ENCODE results near the gene CPEB4. TPM values are rescaled to one million over a fixed set of nuclear protein-coding genes. Genes with fewer than 3 reads are reported as not detected.

Gene CPEB4
- total RNA-seq, 1 experiment from 2014 or later: 11.1 TPM

DNA sequence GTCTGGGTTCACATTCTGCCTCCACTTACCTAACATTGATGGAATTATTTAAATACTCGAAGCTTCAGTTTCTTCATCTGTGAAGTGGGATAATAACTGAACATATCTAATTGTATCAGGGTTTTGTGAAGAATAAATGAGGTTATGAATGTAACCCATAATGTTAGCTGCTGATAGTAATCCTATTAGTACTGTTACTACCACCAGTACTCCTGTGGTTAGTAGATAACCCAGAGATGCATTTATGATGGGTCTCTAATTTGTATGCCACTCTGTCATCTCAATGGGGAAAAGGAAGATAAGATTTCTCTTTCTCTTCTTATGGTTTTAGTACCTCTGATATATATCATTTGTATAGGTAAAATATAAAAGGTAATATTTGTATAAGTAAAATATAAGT, 16.0 kb downstream of the CPEB4 start:
- ChIA-PET POLR2A (interaction anchor here (0.9 kb wide), 1 partner anchor 11 kb away, joined by 3 read pairs; no protein-coding TSS in a partner anchor), CTCF (no interaction called here), RAD21 (ENCODE audit: low non-redundant PET in 1 of 2, low total read pairs in 2 of 2, uncharacterized antibody in 2 of 2, unreplicated experiment in 2 of 2) (no interaction called here)
- DNase-seq (ENCODE audit: low read depth, low spot score) (no peak), ATAC-seq (no peak)
- Histone ChIP-seq H3K79me2 (ENCODE audit: insufficient read depth, low read length) (no peaks in the 10 kb centered on the region), H4K20me1 (ENCODE audit: insufficient read depth) (no peaks in the 10 kb centered on the region), H3K4me3 (replicated peaks in 1 of 2; ENCODE audit: low read depth in 1 of 2, low read length in 2 of 2) (no peak overlapping the region), H2AFZ (ENCODE audit: low read depth, low read length, poor library complexity, severe bottlenecking) (no peak overlapping the region), H3K9me2 (ENCODE audit: insufficient read depth) (no peaks in the 10 kb centered on the region), H3K4me1 (ENCODE audit: control insufficient read depth in 1 of 2, insufficient read depth in 2 of 2, low read length in 2 of 2) (no peaks in the 10 kb centered on the region), H3K27ac (ENCODE audit: low read depth, low read length) (no peak overlapping the region), H3K4me2 (ENCODE audit: low read length) (no peak overlapping the region), H3K9ac (ENCODE audit: low read length) (no peak overlapping the region), H3K9me3 (ENCODE audit: control insufficient read depth in 1 of 2, insufficient read depth in 1 of 2, low read depth in 1 of 2, low read length in 2 of 2) (no peaks in the 10 kb centered on the region), H3K36me3 (ENCODE audit: control insufficient read depth in 1 of 2, insufficient read depth in 2 of 2, low read length in 2 of 2) (no peaks in the 10 kb centered on the region), H3K27me3 (ENCODE audit: insufficient read depth, low read length) (no peaks in the 10 kb centered on the region)
- no peak for TF ChIP-seq ZNF274 (IDR thresholded peaks at IDR 0.05; ENCODE audit: low read depth, low read length)
- TF ChIP-seq YY1 (IDR thresholded peaks at IDR 0.05; ENCODE audit: extremely low read depth, insufficient replicate concordance, low read depth, low read length): no peak
- TF ChIP-seq POLR2A (IDR thresholded peaks at IDR 0.05; ENCODE audit: borderline replicate concordance, extremely low read depth, insufficient read depth, insufficient read length): no peak
- no peak for TF ChIP-seq TCF7L2 (IDR thresholded peaks at IDR 0.05; ENCODE audit: borderline replicate concordance, extremely low read depth, insufficient read depth, insufficient read length)
- no peak for TF ChIP-seq EZH2phosphoT487 (IDR thresholded peaks at IDR 0.05; ENCODE audit: borderline replicate concordance)
- TF ChIP-seq, protein P1, sequence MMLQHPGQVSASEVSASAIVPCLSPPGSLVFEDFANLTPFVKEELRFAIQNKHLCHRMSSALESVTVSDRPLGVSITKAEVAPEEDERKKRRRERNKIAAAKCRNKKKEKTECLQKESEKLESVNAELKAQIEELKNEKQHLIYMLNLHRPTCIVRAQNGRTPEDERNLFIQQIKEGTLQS (IDR thresholded peaks at IDR 0.05): no peak
- TF ChIP-seq, protein P2, sequence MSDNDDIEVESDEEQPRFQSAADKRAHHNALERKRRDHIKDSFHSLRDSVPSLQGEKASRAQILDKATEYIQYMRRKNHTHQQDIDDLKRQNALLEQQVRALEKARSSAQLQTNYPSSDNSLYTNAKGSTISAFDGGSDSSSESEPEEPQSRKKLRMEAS (IDR thresholded peaks at IDR 0.05): no peak
- TF ChIP-seq, protein P3, sequence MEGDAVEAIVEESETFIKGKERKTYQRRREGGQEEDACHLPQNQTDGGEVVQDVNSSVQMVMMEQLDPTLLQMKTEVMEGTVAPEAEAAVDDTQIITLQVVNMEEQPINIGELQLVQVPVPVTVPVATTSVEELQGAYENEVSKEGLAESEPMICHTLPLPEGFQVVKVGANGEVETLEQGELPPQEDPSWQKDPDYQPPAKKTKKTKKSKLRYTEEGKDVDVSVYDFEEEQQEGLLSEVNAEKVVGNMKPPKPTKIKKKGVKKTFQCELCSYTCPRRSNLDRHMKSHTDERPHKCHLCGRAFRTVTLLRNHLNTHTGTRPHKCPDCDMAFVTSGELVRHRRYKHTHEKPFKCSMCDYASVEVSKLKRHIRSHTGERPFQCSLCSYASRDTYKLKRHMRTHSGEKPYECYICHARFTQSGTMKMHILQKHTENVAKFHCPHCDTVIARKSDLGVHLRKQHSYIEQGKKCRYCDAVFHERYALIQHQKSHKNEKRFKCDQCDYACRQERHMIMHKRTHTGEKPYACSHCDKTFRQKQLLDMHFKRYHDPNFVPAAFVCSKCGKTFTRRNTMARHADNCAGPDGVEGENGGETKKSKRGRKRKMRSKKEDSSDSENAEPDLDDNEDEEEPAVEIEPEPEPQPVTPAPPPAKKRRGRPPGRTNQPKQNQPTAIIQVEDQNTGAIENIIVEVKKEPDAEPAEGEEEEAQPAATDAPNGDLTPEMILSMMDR (IDR thresholded peaks at IDR 0.05 in 2 of 3, conservative IDR thresholded peaks at IDR 0.05 in 1 of 3; ENCODE audit: borderline replicate concordance in 1 of 3, insufficient read depth in 1 of 3, low read depth in 2 of 3, low read length in 2 of 3): no peak
- TF ChIP-seq CEBPB (IDR thresholded peaks at IDR 0.05; ENCODE audit: low read depth): no peak
- intact Hi-C loops (cut with micrococcal nuclease): no loop called here
- BruUV-seq (replicated peaks): no TSS peak
